Measurements from ENCODE around the gene DDR2. TPM values are rescaled to one million over a fixed set of nuclear protein-coding genes. Genes with fewer than 3 reads are reported as not detected.

The DDR2 gene
- total RNA-seq, 1 experiment from 2014 or later: 0.52 TPM

DNA sequence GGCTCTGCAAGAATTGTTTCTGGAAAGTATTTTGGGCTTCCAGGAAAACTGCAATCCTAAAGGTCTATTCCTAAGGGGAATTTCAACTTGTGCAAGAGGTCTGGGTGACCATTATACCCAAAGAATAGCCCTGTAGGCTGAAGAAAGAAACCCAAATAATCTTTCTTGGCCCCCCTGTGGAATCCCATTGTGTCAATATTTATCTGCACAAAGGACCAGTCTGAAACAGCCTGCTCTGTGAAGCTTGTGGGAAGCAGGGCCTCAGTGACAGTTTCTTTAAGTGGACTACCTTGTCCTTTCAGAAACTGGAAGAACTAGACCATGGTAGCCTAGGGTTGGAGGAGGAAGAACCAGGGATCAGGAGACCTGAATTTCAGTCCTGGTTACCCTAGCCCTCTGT lies 99.8 kb downstream of the DDR2 start:
- Histone ChIP-seq H3K79me1 (ENCODE audit: insufficient read depth, low read depth, low read length, poor library complexity, severe bottlenecking) (no peaks in the 10 kb centered on the region), H3T11ph (ENCODE audit: low read length) (no peak overlapping the region), H4K20me1 (ENCODE audit: control insufficient read depth, insufficient read depth, insufficient read length) (no peaks in the 10 kb centered on the region), H4K5ac (ENCODE audit: insufficient read length, low read depth, low read length) (no peak overlapping the region), H3K18ac (ENCODE audit: insufficient read length, low read depth, low read length) (no peak overlapping the region), H4K91ac (ENCODE audit: insufficient read length, low read depth, low read length) (no peak overlapping the region), H3K23me2 (ENCODE audit: insufficient read length, low read depth, low read length, poor library complexity, severe bottlenecking) (no peaks in the 10 kb centered on the region), H3K27ac (ENCODE audit: insufficient read length, low read depth, low read length) (no peak overlapping the region), H3K56ac (ENCODE audit: insufficient read length, low read depth, low read length) (no peak overlapping the region), H3K4me1 (ENCODE audit: insufficient read depth, low read length) (no peaks in the 10 kb centered on the region), H2AFZ (ENCODE audit: low read length) (no peak overlapping the region), H3K14ac (ENCODE audit: insufficient read depth, low read length) (no peak overlapping the region), H3K27me3 (ENCODE audit: insufficient read depth, low read length) (no peaks in the 10 kb centered on the region), H3K9me3 (ENCODE audit: control insufficient read depth, low read depth, low read length) (no peaks in the 10 kb centered on the region), H3K23ac (ENCODE audit: insufficient read length, low read depth, low read length) (no peak overlapping the region), H3K79me2 (ENCODE audit: insufficient read depth, low read length) (no peaks in the 10 kb centered on the region), H2BK20ac (ENCODE audit: low read depth, low read length, poor library complexity, severe bottlenecking) (no peak overlapping the region), H3K4me2 (ENCODE audit: insufficient read depth, insufficient read length, low read length) (no peak overlapping the region), H3K4ac (ENCODE audit: low read depth, low read length) (no peak overlapping the region), H2BK120ac (ENCODE audit: low read depth, low read length, poor library complexity, severe bottlenecking) (no peak overlapping the region), H2BK12ac (ENCODE audit: insufficient read length, low read depth, low read length) (no peak overlapping the region), H3K9ac (ENCODE audit: extremely low read depth, insufficient read length, low read length) (no peak overlapping the region), H2BK15ac (ENCODE audit: low read depth, low read length) (no peak overlapping the region), H4K8ac (replicated peaks; ENCODE audit: insufficient read length, low read depth, low read length) (no peak overlapping the region), H2AK5ac (ENCODE audit: insufficient read length, low read length) (no peak overlapping the region), H2BK5ac (ENCODE audit: insufficient read length, low read length) (no peak overlapping the region)
- Mint-ChIP-seq H3K27me3 (ENCODE audit: low read depth) (no peaks in the 10 kb centered on the region; the same call in 1 of the 2 replicates), H3K27ac (no peak overlapping the region), H3K9me3 (no peaks in the 10 kb centered on the region; a peak in 1 of 5 replicates), H3K4me1 (peaks cover 0 to 3% of the 10 kb centered on the region in 2 experiments; a peak in 2 of 4 replicates), H3K4me3 (no peak overlapping the region), H3K36me3 (ENCODE audit: insufficient read depth in 1 of 3, low read depth in 3 of 3) (no peaks in the 10 kb centered on the region; a peak in 1 of 7 replicates)
- no peak for DNase-seq
- TF ChIP-seq, protein P1, sequence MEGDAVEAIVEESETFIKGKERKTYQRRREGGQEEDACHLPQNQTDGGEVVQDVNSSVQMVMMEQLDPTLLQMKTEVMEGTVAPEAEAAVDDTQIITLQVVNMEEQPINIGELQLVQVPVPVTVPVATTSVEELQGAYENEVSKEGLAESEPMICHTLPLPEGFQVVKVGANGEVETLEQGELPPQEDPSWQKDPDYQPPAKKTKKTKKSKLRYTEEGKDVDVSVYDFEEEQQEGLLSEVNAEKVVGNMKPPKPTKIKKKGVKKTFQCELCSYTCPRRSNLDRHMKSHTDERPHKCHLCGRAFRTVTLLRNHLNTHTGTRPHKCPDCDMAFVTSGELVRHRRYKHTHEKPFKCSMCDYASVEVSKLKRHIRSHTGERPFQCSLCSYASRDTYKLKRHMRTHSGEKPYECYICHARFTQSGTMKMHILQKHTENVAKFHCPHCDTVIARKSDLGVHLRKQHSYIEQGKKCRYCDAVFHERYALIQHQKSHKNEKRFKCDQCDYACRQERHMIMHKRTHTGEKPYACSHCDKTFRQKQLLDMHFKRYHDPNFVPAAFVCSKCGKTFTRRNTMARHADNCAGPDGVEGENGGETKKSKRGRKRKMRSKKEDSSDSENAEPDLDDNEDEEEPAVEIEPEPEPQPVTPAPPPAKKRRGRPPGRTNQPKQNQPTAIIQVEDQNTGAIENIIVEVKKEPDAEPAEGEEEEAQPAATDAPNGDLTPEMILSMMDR (conservative IDR thresholded peaks at IDR 0.05): no peak
